CD4-positive, CD25-positive, alpha-beta regulatory T cell (primary cell): ENCODE data around the gene CYLD. TPM values are rescaled to one million over a fixed set of nuclear protein-coding genes. Genes with fewer than 3 reads are reported as not detected.

Source experiments
- ATAC-seq, 2 donors: fragments of 150-1000 bp; cut with Tn5 transposase; one replicate each; pipeline ENCODE4 v1.10.0; 2021; ENCODE audit warnings: low read depth in 2 of 2, moderate number of reproducible peaks in 2 of 2, moderate library complexity in 1 of 2
- DNase-seq, 3 donors: peaks; one replicate each; pipeline versions ENCODE4 v3.0.0 to v3.0.0-alpha.2; 2012 to 2022; ENCODE audit warnings: mixed read lengths in 1 of 3
- H3K27ac ChIP-seq: one replicate; pipeline ENCODE4 v1.7.0; 2013; ENCODE audit warnings: mild to moderate bottlenecking, low read length; ENCODE audit not compliant: insufficient read depth, poor library complexity, severe bottlenecking
- H3K27me3 ChIP-seq: one replicate; pipeline ENCODE4 v1.7.0; 2013; ENCODE audit warnings: low read length; ENCODE audit not compliant: control insufficient read depth, insufficient read depth
- H3K36me3 ChIP-seq: one replicate; pipeline ENCODE4 v1.7.0; 2013; ENCODE audit warnings: mild to moderate bottlenecking, low read length, moderate library complexity; ENCODE audit not compliant: control insufficient read depth, insufficient read depth
- H3K4me1 ChIP-seq: 2 replicates; pipeline ENCODE4 v1.7.0; 2013; ENCODE audit warnings: mild to moderate bottlenecking, low read length; ENCODE audit not compliant: insufficient read depth, control insufficient read depth, poor library complexity, severe bottlenecking
- H3K4me3 ChIP-seq: one replicate; pipeline ENCODE4 v1.7.0; 2013; ENCODE audit warnings: low read depth, mild to moderate bottlenecking, low read length, moderate library complexity
- H3K9me3 ChIP-seq, 2 experiments: 1 replicate in 1 of 2; 2 replicates in 1 of 2; pipeline ENCODE4 v1.7.0; 2013; ENCODE audit warnings: low read length in 2 of 2, mild to moderate bottlenecking in 1 of 2, moderate library complexity in 1 of 2; ENCODE audit not compliant: control insufficient read depth in 2 of 2
- H3K27ac Mint-ChIP-seq, 3 donors: one replicate each; pipeline ENCODE4 v1.8.0; 2020 to 2022; ENCODE audit warnings: mild to moderate bottlenecking in 3 of 3, mixed read lengths in 3 of 3, moderate library complexity in 2 of 3
- H3K27me3 Mint-ChIP-seq: one replicate; pipeline ENCODE4 v1.8.0; 2022; ENCODE audit warnings: mild to moderate bottlenecking, mixed read lengths
- H3K36me3 Mint-ChIP-seq: one replicate; pipeline ENCODE4 v1.8.0; 2020; ENCODE audit warnings: mixed read lengths
- H3K4me1 Mint-ChIP-seq, 4 donors: one replicate each; pipeline ENCODE4 v1.8.0; 2020 to 2022; ENCODE audit warnings: mixed read lengths in 4 of 4, mild to moderate bottlenecking in 1 of 4
- H3K4me3 Mint-ChIP-seq, 4 donors: one replicate each; pipeline ENCODE4 v1.8.0; 2020 to 2022; ENCODE audit warnings: mild to moderate bottlenecking in 4 of 4, mixed read lengths in 4 of 4, moderate library complexity in 3 of 4
- H3K9me3 Mint-ChIP-seq, 7 donors: one replicate each; pipeline ENCODE4 v1.8.0; 2020 to 2022; ENCODE audit warnings: mixed read lengths in 7 of 7, mild to moderate bottlenecking in 3 of 7, moderate library complexity in 2 of 7
- polyA plus RNA-seq, 4 donors: library from polyadenylated mRNA; unstranded; fragments of 300-500 nt; fragmentation: Illumina TruSeq; gene quantifications; one replicate each; pipeline ENCODE4 v1.2.3, GENCODE V29; 2021
- total RNA-seq: library from RNA; stranded (reverse); gene quantifications from one replicate; pipeline ENCODE4 v1.2.3, GENCODE V29; 2022

The CYLD gene
- total and polyA plus RNA-seq, 5 donors from 2014 or later: 161 to 425 (median 174) TPM

GRCh38 chr16:50836121-50836621 lies 94.3 kb downstream of the CYLD start:
- Mint-ChIP-seq H3K27me3 (peaks cover 10% of the 10 kb centered on the region), H3K9me3 (peaks cover 0 to 5% (median 1%) of the 10 kb centered on the region in 7 donors), H3K4me3 (no peak overlapping the region), H3K4me1 (peaks cover 3 to 11% (median 6%) of the 10 kb centered on the region in 4 donors), H3K27ac (no peak overlapping the region), H3K36me3 (no peaks in the 10 kb centered on the region)
- DNase-seq: no peak
- no peaks in the 10 kb centered on the region for H3K9me3 ChIP-seq
- ATAC-seq: no peak
- no peak overlapping the region for H3K4me3 ChIP-seq
- H3K4me1 ChIP-seq: peaks cover 6% of the 10 kb centered on the region
- no peak overlapping the region for H3K27ac ChIP-seq
- H3K27me3 ChIP-seq: no peaks in the 10 kb centered on the region
- no peaks in the 10 kb centered on the region for H3K36me3 ChIP-seq

- no peak for ATAC-seq
- Mint-ChIP-seq H3K9me3 (peaks cover 0 to 5% (median 1%) of the 10 kb centered on the region in 7 donors), H3K4me3 (no peak overlapping the region), H3K27ac (no peak overlapping the region), H3K4me1 (peaks cover 3 to 20% (median 9%) of the 10 kb centered on the region in 4 donors), H3K27me3 (peaks cover 10% of the 10 kb centered on the region), H3K36me3 (no peaks in the 10 kb centered on the region)
- no peak for DNase-seq
- H3K4me3 ChIP-seq: no peak overlapping the region
- no peaks in the 10 kb centered on the region for H3K27me3 ChIP-seq
- H3K27ac ChIP-seq: no peak overlapping the region
- no peaks in the 10 kb centered on the region for H3K36me3 ChIP-seq
- no peaks in the 10 kb centered on the region for H3K9me3 ChIP-seq
- H3K4me1 ChIP-seq: peaks cover 12% of the 10 kb centered on the region
These were observed 95.4 kb downstream of the CYLD start for GRCh38 chr16:50837324-50837723.

GRCh38 chr16:50838165-50838564 lies 96.3 kb downstream of the CYLD start:
- Mint-ChIP-seq H3K27ac (no peak overlapping the region), H3K27me3 (peaks cover 3% of the 10 kb centered on the region), H3K4me3 (no peak overlapping the region), H3K4me1 (peaks cover 3 to 24% (median 9%) of the 10 kb centered on the region in 4 donors), H3K9me3 (peaks cover 0 to 2% (median under 1%) of the 10 kb centered on the region in 7 donors), H3K36me3 (peaks cover 3% of the 10 kb centered on the region)
- DNase-seq (no peak), ATAC-seq (no peak)
- H3K4me3 ChIP-seq: no peak overlapping the region
- H3K4me1 ChIP-seq: peaks cover 12% of the 10 kb centered on the region
- no peaks in the 10 kb centered on the region for H3K36me3 ChIP-seq
- no peaks in the 10 kb centered on the region for H3K27me3 ChIP-seq
- no peak overlapping the region for H3K27ac ChIP-seq
- no peaks in the 10 kb centered on the region for H3K9me3 ChIP-seq

- Mint-ChIP-seq H3K4me1 (peaks cover 3 to 24% (median 9%) of the 10 kb centered on the region in 4 donors), H3K9me3 (no peaks in the 10 kb centered on the region), H3K27me3 (no peaks in the 10 kb centered on the region), H3K36me3 (peaks cover 3% of the 10 kb centered on the region), H3K27ac (no peak overlapping the region), H3K4me3 (no peak overlapping the region)
- no peaks in the 10 kb centered on the region for H3K27me3 ChIP-seq
- ATAC-seq (no peak), DNase-seq (no peak)
- H3K36me3 ChIP-seq: no peaks in the 10 kb centered on the region
- H3K27ac ChIP-seq: no peak overlapping the region
- no peak overlapping the region for H3K4me3 ChIP-seq
- H3K9me3 ChIP-seq: no peaks in the 10 kb centered on the region
- peaks cover 12% of the 10 kb centered on the region for H3K4me1 ChIP-seq
These were observed 97.0 kb downstream of the CYLD start for GRCh38 chr16:50838885-50839284.

DNA sequence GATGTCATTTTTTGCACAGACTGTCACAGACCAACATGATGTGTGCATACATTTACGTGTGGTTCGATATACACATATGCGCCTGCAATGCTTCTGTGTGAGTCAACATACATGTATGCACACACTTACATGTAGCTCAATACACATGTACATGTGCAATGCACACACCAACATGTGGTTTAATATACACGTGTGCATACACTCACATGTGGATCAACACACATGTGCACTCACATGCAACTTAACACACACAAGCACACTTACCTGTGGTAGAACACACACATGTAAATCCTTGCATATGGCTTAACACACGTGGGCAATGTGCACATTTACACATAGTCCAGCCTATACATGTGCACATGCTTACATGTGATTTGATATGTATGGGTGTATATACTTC lies 97.5 kb downstream of the CYLD start:
- no peak for DNase-seq
- no peak overlapping the region for H3K27ac Mint-ChIP-seq
- peaks cover 3% of the 10 kb centered on the region for H3K36me3 Mint-ChIP-seq
- Histone ChIP-seq H3K4me1 (peaks cover 12% of the 10 kb centered on the region), H3K27ac (no peak overlapping the region), H3K4me3 (no peak overlapping the region), H3K27me3 (no peaks in the 10 kb centered on the region), H3K9me3 (no peaks in the 10 kb centered on the region), H3K36me3 (no peaks in the 10 kb centered on the region)
- H3K27me3 Mint-ChIP-seq: no peaks in the 10 kb centered on the region
- peaks cover 3 to 24% (median 9%) of the 10 kb centered on the region in 4 donors for H3K4me1 Mint-ChIP-seq
- no peaks in the 10 kb centered on the region for H3K9me3 Mint-ChIP-seq
- ATAC-seq: no peak
- H3K4me3 Mint-ChIP-seq: no peak overlapping the region

DNA sequence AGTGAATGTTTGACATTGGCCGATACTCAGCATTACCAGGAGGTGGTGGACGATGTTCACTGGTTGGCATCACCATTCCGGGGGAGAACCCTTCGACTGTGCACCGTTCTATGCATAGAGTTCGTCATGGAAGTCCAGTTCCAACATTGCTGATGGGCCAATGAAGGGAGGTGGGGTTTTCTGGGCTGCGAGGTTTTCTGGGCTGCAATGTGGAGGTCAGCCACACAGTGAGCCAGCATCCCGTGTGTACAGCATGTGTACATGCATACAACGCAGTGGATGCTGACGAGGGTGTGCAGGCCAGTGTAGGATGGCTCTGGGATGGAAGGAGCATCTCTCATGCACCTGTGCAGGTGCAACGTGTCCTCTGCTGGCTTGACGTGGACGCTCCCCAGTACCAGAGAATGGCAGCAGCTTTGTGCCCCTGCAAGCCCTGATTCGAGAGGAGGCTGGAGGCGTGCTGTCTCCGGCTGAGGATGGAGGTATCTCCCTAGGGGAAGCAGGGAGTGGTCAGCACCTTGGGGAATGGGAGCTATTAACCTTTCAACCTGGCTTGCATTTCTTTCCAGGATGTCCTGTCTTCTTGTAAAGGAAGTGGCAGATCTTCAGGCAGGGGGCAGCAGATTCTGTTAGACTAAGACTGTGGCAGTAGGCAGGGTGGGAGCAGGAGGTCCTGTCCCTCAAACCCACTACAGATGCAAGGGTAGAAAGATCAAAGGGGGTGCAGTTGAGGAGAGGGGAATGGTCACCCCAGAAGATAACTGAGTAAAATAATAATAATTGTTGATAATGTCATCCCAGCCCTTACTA lies 98.2 kb downstream of the CYLD start:
- no peaks in the 10 kb centered on the region for H3K27me3 ChIP-seq
- Mint-ChIP-seq H3K27me3 (peaks cover 3% of the 10 kb centered on the region), H3K27ac (peak overlapping the region in 2 of 3 donors; percentile 35 to 74), H3K36me3 (peaks cover 3% of the 10 kb centered on the region), H3K4me1 (peaks cover 3 to 24% (median 9%) of the 10 kb centered on the region in 4 donors), H3K4me3 (peak overlapping the region; percentile 85 to 92 (median 90)), H3K9me3 (no peaks in the 10 kb centered on the region)
- DNase-seq (peak in 1 of 3 donors; percentile 5), ATAC-seq (no peak)
- H3K4me3 ChIP-seq: peak overlapping the region; percentile 14
- H3K9me3 ChIP-seq: no peaks in the 10 kb centered on the region
- no peak overlapping the region for H3K27ac ChIP-seq
- no peaks in the 10 kb centered on the region for H3K36me3 ChIP-seq
- peaks cover 12% of the 10 kb centered on the region for H3K4me1 ChIP-seq

- peaks cover 3% of the 10 kb centered on the region for H3K36me3 Mint-ChIP-seq
- peak overlapping the region; percentile 85 to 92 (median 90) for H3K4me3 Mint-ChIP-seq
These were observed 99.4 kb downstream of the CYLD start for GRCh38 chr16:50841081-50841886.

More at GRCh38 chr16:50841081-50841886, 99.4 kb downstream of the CYLD start:
- Histone ChIP-seq H3K9me3 (no peaks in the 10 kb centered on the region), H3K4me3 (peak overlapping the region; percentile 72), H3K4me1 (peaks cover 12% of the 10 kb centered on the region), H3K27me3 (no peaks in the 10 kb centered on the region), H3K36me3 (no peaks in the 10 kb centered on the region), H3K27ac (no peak overlapping the region)
- H3K27ac Mint-ChIP-seq: peak overlapping the region in 1 of 3 donors; percentile 35
- H3K27me3 Mint-ChIP-seq: peaks cover 7% of the 10 kb centered on the region
- DNase-seq (peak in 2 of 3 donors; percentile 32 to 52), ATAC-seq (peak in 1 of 2 donors; percentile 74)
- no peaks in the 10 kb centered on the region for H3K9me3 Mint-ChIP-seq
- H3K4me1 Mint-ChIP-seq: peaks cover 3 to 24% (median 9%) of the 10 kb centered on the region in 4 donors
